HG02678 (cell line): Measurements from ENCODE around the gene ACTN4.
"Not testable (repeated sequence)": the region's sequence is repeated elsewhere in the genome, so short reads cannot be mapped to it uniquely, and the experiment has no call there.

ENCODE experiments used
- ATAC-seq: cut with Tn5 transposase; IDR thresholded peaks from one replicate; pipeline ENCODE4 v1.9.1; 2021; ENCODE audit warnings: mild to moderate bottlenecking, moderate library complexity; ENCODE audit not compliant: unreplicated experiment

ACTN4 gene

DNA sequence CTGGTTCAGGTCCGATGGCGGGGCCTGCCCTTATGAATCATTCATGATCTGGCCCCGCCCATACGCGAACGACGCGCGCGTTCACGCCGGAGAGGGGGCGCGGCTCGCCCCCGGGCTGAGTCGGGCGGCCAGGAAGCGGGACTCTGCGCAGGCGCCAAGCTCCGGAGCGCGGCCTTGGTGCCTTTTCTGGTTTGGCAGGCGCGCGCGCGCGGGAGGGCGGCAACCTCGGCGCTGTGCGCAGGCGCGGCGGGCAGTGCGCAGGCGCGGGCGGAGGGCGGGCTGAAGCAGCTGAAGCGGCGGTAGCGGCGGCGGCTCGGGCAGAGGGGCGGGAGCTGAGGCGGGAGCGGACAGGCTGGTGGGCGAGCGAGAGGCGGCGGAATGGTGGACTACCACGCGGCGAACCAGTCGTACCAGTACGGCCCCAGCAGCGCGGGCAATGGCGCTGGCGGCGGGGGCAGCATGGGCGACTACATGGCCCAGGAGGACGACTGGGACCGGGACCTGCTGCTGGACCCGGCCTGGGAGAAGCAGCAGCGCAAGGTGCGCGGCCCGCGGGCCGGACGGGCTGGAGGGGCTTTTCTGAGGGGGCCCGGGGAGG, at the start of gene ACTN4:
Gene ACTN4, plus strand, starts transcription at position 282 of the 598 bp plus-strand sequence. Its CDS starts 97 bp downstream, at position 379.
- ATAC-seq, result peak; percentile 91

DNA sequence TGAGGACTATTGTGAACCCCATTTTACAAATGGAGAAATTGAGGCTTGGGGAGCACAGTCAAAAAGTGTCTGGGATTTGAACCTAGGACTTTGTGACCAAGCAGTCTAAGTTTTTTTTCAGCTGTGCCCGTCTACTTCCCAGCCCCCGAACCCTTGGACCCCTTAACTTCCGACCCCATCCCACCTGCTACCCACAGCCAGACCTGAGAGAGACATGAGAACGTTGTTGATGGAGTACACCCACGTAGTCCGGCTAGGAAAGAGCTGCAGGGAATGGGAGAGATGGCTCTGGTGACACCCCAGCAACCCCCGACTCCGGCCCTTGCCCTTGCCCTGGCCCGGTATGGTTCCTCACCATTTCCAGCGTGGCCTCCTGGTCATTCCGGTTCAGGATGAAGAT, 47.7 kb upstream of the ACTN4 start:
- ATAC-seq, result no peak

DNA sequence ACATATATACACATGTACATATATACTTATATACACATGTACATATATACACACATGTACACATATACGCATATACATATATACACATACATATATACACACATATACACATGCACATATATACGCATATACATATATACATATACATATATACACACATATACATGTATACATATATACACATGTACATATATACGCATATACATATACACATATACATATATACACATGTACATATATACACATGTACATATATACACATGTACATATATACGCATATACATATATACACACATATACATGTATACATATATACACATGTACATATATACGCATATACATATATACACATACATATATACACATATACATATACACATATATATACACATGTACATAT, 44.6 kb upstream of the ACTN4 start:
- not testable (repeated sequence) for ATAC-seq

DNA sequence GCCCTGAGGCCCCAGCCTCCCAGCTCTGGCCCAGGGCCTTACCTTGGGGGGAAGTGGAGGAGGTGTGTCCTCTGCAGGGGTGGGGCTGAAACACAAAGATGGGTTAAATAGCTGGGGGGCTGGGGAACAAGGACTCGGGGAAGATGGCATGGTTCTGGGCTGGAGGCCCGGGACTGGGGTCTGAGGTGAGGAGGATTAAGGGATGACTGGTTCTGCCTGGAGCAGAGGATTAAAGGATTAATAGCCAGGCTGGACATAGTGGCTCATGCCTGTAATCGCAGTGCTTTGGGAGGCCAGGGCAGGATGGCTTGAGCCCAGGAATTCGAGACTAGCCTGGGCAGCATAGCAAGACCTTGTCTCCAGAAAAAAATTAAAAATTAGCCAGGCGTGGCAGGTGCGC, 41.3 kb upstream of the ACTN4 start:
- no peak for ATAC-seq

DNA sequence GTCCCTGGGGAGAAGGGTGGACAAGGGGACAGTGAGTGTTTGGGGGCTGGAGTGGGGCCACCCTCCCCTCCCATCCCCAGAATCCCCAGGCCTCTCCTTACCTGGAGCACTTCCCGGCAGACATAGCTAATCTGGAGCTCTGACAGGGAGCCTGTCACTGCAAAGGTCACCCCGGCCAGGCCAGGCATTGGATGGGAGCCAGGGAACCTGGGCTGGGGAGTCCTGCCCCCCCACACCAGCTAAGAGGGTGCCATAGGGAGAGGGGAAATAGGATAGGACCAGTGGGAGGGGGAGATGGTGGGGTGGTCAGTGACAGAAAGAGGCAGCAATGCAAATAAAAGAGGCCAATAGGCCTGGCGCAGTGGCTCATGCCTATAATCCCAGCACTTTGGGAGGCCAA, 33.2 kb upstream of the ACTN4 start:
- no peak for ATAC-seq

DNA sequence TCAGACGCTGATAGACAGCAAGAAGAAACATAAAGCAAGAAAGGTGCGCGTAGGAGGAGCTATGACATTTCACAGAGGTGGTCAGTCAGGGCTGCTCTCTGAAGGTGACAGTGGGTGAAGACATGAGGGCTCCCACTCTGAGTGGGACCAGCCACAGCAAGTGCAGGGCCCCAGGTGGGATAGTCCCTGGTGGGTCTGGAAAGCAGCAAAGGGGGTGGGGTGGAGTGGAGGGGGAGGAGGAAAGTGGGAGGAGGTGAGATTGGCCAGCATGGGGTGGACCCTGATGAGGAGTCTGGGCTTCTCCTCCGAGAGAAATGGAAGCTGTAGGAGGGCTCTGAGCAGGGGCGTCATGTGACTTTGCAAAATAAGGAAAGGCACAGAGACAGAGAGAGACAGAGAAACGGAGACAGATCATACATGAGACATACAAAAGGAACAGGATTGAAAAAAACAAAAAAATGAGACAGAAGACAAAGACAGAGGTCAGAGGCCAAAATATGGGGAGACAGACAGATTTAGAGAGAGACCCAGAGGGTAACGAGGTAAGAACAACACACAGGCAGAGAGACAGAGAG, 32.4 kb upstream of the ACTN4 start:
- ATAC-seq, result no peak

DNA sequence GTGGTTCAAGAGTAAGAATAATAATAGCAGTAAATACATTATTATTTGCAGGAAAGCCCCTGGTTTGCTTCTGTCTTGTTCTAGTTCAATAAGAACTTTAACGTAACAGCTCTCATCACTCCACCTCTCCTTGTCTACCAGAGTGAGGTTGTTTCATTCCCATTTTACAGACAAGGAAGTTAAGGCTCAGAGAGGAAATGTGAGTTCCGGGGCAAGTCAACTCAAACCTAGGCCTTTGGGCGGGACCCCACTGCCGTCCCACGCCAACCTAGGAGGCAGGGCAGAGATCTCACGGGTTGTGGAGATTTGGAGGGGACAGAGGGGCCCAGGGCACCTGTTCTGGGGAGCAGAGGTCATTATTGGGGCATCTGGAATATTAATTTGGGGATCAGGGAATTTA, 31.2 kb upstream of the ACTN4 start:
- no peak for ATAC-seq

- no peak for ATAC-seq
Measured at GRCh38 chr19:38617283-38617763, 30.1 kb upstream of the ACTN4 start.

- ATAC-seq, result peak; percentile 61
Measured at GRCh38 chr19:38617764-38618589, 29.5 kb upstream of the ACTN4 start, which contains the start of gene MAP4K1. Gene MAP4K1, minus strand, starts transcription at chr19:38617953. Its CDS starts 58 bp downstream, at chr19:38617895.

DNA sequence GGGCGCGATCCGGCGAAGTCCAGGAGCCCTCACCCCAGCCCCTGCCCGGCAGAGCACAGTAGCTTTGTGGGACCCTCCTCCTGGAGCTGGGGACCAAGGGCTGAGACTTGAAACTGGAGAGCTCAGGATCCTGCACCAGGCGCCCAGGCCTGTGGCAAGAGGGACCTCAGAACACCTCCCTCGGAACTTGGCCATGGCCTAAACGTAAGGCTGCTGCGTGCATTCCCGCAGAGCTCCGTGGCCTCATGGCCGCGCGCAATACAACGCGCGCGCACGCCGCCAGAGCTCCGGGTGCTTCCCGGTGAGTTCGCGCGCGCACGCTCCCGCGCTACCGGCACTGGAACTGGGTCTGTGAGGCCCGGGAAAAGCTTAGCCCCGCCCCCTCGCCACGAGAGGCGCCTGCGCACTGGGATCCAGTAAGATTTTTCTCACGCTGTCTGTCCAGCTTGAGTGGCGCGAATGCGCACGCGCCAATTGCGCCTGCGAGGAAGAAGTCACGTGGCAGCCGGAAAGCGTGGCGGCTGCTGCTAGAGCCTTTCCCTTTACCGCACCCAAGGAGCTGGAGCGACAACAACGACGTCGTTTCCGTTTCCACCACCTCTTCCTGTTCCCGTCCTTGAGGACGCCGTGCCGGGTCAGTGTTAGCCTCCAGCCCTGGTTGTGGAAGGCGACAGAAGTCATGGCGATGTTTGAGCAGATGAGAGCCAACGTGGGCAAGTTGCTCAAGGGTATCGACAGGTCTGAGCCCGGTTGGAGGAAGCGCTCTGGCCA, 28.7 kb upstream of the ACTN4 start, which contains the start of gene EIF3K:
Gene EIF3K, plus strand, starts transcription at position 599 of the 771 bp plus-strand sequence. Its CDS starts 81 bp downstream, at position 680.
- ATAC-seq, result peak; percentile 71

GRCh38 chr19:38619361-38620174, 27.9 kb upstream of the ACTN4 start:
- ATAC-seq, result peak; percentile 2

DNA sequence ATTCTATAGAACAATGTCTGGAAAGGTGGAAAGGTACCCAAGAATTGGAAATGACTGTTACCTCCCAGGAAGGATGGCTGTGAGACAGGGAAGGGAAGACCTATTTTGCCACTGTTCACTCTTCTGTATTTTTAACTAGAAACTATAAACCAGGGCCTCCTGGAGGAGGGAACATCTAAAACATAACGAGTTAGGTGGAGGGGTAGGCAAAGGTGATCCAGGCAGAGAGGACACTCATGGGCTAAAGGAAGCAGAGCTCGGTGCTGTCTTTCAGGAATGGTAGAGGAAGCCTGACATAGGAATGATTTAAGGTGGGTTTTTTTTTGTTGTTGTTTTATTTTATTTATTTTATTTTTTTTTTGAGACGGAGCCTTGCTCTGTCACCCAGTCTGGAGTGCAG, 22.6 kb upstream of the ACTN4 start:
- no peak for ATAC-seq

DNA sequence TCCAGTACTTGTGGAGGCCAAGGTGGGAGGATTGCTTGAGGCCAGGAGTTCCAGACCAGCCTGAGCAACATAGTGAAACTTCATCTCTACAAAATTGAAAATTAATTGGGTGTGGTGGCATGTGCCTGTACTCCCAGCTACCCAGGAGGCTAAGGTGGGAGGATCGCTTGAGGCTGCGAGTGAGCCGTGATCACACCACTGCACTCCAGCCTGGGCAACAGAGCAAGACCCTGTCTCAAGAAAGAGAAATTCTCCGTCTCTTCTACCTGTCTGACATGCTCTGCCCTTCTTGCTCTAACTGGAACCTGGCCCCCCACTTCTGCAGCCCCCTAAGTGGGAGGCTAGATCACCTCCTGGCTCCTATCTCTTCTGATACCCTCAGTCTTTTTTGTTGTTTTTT, 21.0 kb upstream of the ACTN4 start:
- no peak for ATAC-seq

GRCh38 chr19:38629568-38629967, 17.9 kb upstream of the ACTN4 start:
- no peak for ATAC-seq

DNA sequence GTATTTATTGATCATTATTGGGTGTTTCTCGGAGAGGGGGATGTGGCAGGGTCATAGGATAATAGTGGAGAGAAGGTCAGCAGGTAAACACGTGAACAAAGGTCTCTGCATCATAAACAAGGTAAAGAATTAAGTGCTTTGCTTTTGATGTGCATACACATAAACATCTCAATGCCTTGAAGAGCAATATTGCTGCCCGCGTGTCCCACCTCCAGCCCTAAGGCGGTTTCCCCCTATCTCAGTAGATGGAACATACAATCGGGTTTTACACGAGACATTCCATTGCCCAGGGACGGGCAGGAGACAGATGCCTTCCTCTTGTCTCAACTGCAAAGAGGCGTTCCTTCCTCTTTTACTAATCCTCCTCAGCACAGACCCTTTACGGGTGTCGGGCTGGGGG, 16.1 kb upstream of the ACTN4 start:
- not testable (repeated sequence) for ATAC-seq

DNA sequence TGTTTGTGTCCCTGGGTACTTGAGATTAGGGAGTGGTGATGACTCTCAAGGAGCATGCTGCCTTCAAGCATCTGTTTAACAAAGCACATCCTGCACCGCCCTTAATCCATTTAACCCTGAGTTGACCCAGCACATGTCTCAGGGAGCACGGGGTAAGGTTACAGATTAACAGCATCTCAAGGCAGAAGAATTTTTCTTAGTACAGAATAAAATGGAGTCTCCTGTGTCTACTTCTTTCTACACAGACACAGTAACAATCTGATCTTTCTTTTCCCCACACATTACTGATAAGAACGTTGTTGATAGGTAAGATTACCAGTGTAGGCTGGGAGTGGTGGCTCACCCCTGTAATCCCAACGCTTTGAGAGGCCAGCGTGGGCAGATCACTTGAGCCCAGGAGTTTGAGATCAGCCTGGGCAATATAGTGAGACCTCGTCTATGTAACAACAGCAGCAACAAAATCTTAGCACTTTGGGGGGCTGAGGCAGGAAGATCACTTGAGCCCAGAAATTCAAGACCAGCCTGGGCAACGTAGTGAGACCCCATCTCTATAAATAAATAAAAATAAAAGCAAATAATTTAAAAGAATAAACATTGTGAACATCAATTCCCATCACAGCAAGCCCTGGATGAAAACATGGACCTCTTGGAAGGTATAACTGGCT, 15.5 kb upstream of the ACTN4 start:
- not testable (repeated sequence) for ATAC-seq

DNA sequence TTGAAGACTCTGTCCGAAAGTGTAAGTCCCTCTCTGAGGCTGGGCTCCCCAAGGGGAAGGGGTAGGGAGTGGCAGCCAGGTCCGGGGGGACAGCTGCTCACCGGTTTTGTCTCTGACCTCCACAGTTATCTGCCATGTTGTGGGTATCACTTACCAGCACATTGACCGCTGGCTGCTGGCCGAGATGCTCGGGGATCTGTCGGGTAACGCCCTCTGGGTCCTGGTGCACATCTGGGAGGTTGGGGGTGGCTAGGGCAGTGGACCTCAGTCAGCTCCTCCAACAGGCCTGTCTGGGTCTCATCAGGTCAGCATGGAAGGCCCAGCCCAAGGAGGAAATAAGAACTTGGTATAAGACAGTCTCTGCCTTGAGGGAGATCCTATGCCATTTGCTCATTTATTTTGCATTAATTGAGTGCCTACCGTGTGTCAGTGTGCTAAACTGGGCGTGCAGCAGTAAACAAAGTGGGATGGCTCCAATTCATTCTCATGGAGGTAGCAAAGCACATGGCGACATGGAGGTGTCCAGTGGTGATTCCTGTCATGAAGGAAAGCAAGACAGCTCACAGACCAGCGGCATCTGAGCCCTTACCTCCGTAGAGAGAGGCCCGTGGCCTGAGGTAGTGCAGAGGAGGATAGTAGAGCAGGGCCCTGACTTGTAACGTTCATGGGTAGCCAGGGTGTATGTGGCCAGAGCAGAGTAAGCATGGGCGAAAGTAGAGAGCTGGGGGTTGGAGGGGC, 14.8 kb upstream of the ACTN4 start:
- no peak for ATAC-seq

GRCh38 chr19:38634757-38635482, 12.5 kb upstream of the ACTN4 start:
- no peak for ATAC-seq
